ENCODE measurements around the gene SPRTN. TPM values are rescaled to one million over a fixed set of nuclear protein-coding genes. Genes with fewer than 3 reads are reported as not detected.

The SPRTN gene
- total RNA-seq, 1 donor from 2014 or later: 18.9 TPM

GRCh38 chr1:231387770-231388669, 49.9 kb downstream of the SPRTN start:
- Mint-ChIP-seq H3K27ac (no peak overlapping the region), H3K4me3 (no peak overlapping the region), H3K27me3 (no peaks in the 10 kb centered on the region), H3K9me3 (no peaks in the 10 kb centered on the region), H3K36me3 (ENCODE audit: low read depth) (peaks cover 4% of the 10 kb centered on the region), H3K4me1 (peaks cover 39% of the 10 kb centered on the region)
- POLR2A ChIA-PET: no interaction called here
- no peak for TF ChIP-seq CTCF (IDR thresholded peaks at IDR 0.05)
- intact Hi-C loops (cut with micrococcal nuclease): no loop called here
- DNase-seq (no peak), ATAC-seq (ENCODE audit: low read depth) (no peak)
- CTCF ChIA-PET: no interaction called here

- H3K4me1 Mint-ChIP-seq: peaks cover 52% of the 10 kb centered on the region
- POLR2A ChIA-PET: no interaction called here
Measured at GRCh38 chr1:231390071-231390470, 52.0 kb downstream of the SPRTN start.

GRCh38 chr1:231392389-231393131, 54.5 kb downstream of the SPRTN start:
- Mint-ChIP-seq H3K4me1 (peaks cover 62% of the 10 kb centered on the region), H3K27me3 (no peaks in the 10 kb centered on the region), H3K36me3 (ENCODE audit: low read depth) (peaks cover 5% of the 10 kb centered on the region), H3K27ac (no peak overlapping the region), H3K4me3 (no peak overlapping the region), H3K9me3 (no peaks in the 10 kb centered on the region)
- CTCF ChIA-PET: no interaction called here
- ATAC-seq (ENCODE audit: low read depth): no peak
- POLR2A ChIA-PET: no interaction called here
- DNase-seq: no peak
- TF ChIP-seq CTCF (IDR thresholded peaks at IDR 0.05): no peak
- intact Hi-C loops (cut with micrococcal nuclease): no loop called here

More at GRCh38 chr1:231390071-231390470, 52.0 kb downstream of the SPRTN start:
- CTCF ChIA-PET: interaction anchor here (1.7 kb wide), 1 partner anchor 11 kb away, joined by 3 read pairs; no protein-coding TSS in a partner anchor
- Mint-ChIP-seq H3K27me3 (no peaks in the 10 kb centered on the region), H3K36me3 (ENCODE audit: low read depth) (peaks cover 4% of the 10 kb centered on the region), H3K4me3 (no peak overlapping the region), H3K9me3 (no peaks in the 10 kb centered on the region), H3K27ac (no peak overlapping the region)
- no peak for TF ChIP-seq CTCF (IDR thresholded peaks at IDR 0.05)
- intact Hi-C loops (cut with micrococcal nuclease): no loop called here
- DNase-seq: no peak
- ATAC-seq (ENCODE audit: low read depth): peak; percentile 54

- TF ChIP-seq CTCF (IDR thresholded peaks at IDR 0.05): no peak
- ATAC-seq (ENCODE audit: low read depth) (no peak), DNase-seq (no peak)
- Mint-ChIP-seq H3K4me3 (no peak overlapping the region), H3K27ac (no peak overlapping the region), H3K4me1 (peaks cover 57% of the 10 kb centered on the region), H3K36me3 (ENCODE audit: low read depth) (peaks cover 10% of the 10 kb centered on the region), H3K9me3 (no peaks in the 10 kb centered on the region), H3K27me3 (no peaks in the 10 kb centered on the region)
- intact Hi-C loops (cut with micrococcal nuclease): no loop called here
- ChIA-PET POLR2A (no interaction called here), CTCF (no interaction called here)
Measured at GRCh38 chr1:231393668-231394067, 55.6 kb downstream of the SPRTN start.
